Parathyroid adenoma (tissue), 2 donors: ENCODE measurements around the gene GPT2.
A peak's percentile ranks its signal among the peaks of the same experiment; 100 is the strongest.
"Not testable (repeated sequence)": the region's sequence is repeated elsewhere in the genome, so short reads cannot be mapped to it uniquely, and the experiment has no call there.

Experiments used
- H2AFZ ChIP-seq: fragments of 300-600 bp; sonication (generic); one replicate; pipeline ENCODE4 v1.7.0; 2017; ENCODE audit warnings: antibody characterized with exemption, mild to moderate bottlenecking
- H3K27ac ChIP-seq: fragments of 300-600 bp; sonication (generic); one replicate; pipeline ENCODE4 v1.7.0; 2017
- H3K27me3 ChIP-seq: fragments of 300-600 bp; sonication (generic); one replicate; pipeline ENCODE4 v1.7.0; 2017; ENCODE audit warnings: low read length; ENCODE audit not compliant: control insufficient read depth, insufficient read depth
- H3K36me3 ChIP-seq: fragments of 300-600 bp; sonication (generic); one replicate; pipeline ENCODE4 v1.7.0; 2017; ENCODE audit warnings: low read length; ENCODE audit not compliant: control insufficient read depth, insufficient read depth
- H3K4me1 ChIP-seq: fragments of 300-600 bp; sonication (generic); one replicate; pipeline ENCODE4 v1.7.0; 2017; ENCODE audit warnings: control low read depth
- H3K4me2 ChIP-seq: fragments of 300-600 bp; sonication (generic); one replicate; pipeline ENCODE4 v1.7.0; 2017; ENCODE audit warnings: low read length
- H3K4me3 ChIP-seq: fragments of 300-600 bp; sonication (generic); one replicate; pipeline ENCODE4 v1.7.0; 2017; ENCODE audit warnings: low read depth, low read length
- H3K79me2 ChIP-seq: fragments of 300-600 bp; sonication (generic); one replicate; pipeline ENCODE4 v1.7.0; 2017; ENCODE audit warnings: control low read depth
- H3K9ac ChIP-seq: fragments of 300-600 bp; sonication (generic); one replicate; pipeline ENCODE4 v1.7.0; 2017; ENCODE audit warnings: mild to moderate bottlenecking
- H3K9me3 ChIP-seq: fragments of 300-600 bp; sonication (generic); one replicate; pipeline ENCODE4 v1.7.0; 2017; ENCODE audit warnings: low read length; ENCODE audit not compliant: control insufficient read depth
- CTCF ChIP-seq: fragments of 300-600 bp; sonication (generic); IDR thresholded peaks from one replicate; pipeline ENCODE4 v1.7.0; 2017; ENCODE audit warnings: antibody characterized with exemption, mild to moderate bottlenecking
- donor health status: primary hyperparathyroidism.

Gene GPT2

GRCh38 chr16:46928811-46929210, 44.6 kb downstream of the GPT2 start:
- no peaks in the 10 kb centered on the region for H3K9me3 ChIP-seq
- no peak overlapping the region for H3K9ac ChIP-seq
- no peak overlapping the region for H2AFZ ChIP-seq
- no peaks in the 10 kb centered on the region for H3K79me2 ChIP-seq
- no peak overlapping the region for H3K4me2 ChIP-seq
- no peaks in the 10 kb centered on the region for H3K36me3 ChIP-seq
- H3K27ac ChIP-seq, result no peak overlapping the region
- no peaks in the 10 kb centered on the region for H3K27me3 ChIP-seq
- no peak for TF ChIP-seq CTCF
- no peak overlapping the region for H3K4me3 ChIP-seq
- H3K4me1 ChIP-seq, result peaks cover 3% of the 10 kb centered on the region

GRCh38 chr16:46929378-46930332, 45.5 kb downstream of the GPT2 start:
- Histone ChIP-seq H3K79me2 (no peaks in the 10 kb centered on the region), H2AFZ (no peak overlapping the region), H3K9me3 (no peaks in the 10 kb centered on the region), H3K9ac (no peak overlapping the region), H3K27me3 (no peaks in the 10 kb centered on the region), H3K4me1 (peaks cover 3% of the 10 kb centered on the region), H3K27ac (no peak overlapping the region), H3K4me3 (no peak overlapping the region), H3K4me2 (no peak overlapping the region), H3K36me3 (no peaks in the 10 kb centered on the region)
- peak; percentile 93 for TF ChIP-seq CTCF

GRCh38 chr16:46930861-46931260, 46.7 kb downstream of the GPT2 start:
- no peaks in the 10 kb centered on the region for H3K79me2 ChIP-seq
- no peak overlapping the region for H3K4me3 ChIP-seq
- no peaks in the 10 kb centered on the region for H3K36me3 ChIP-seq
- no peaks in the 10 kb centered on the region for H3K27me3 ChIP-seq
- H2AFZ ChIP-seq, result no peak overlapping the region
- H3K4me2 ChIP-seq, result no peak overlapping the region
- no peak for TF ChIP-seq CTCF
- H3K9ac ChIP-seq, result no peak overlapping the region
- H3K27ac ChIP-seq, result no peak overlapping the region
- peaks cover 3% of the 10 kb centered on the region for H3K4me1 ChIP-seq
- H3K9me3 ChIP-seq, result no peaks in the 10 kb centered on the region

- Histone ChIP-seq H3K79me2 (no peaks in the 10 kb centered on the region), H3K27me3 (no peaks in the 10 kb centered on the region), H3K4me2 (no peak overlapping the region), H3K9me3 (no peaks in the 10 kb centered on the region), H3K36me3 (no peaks in the 10 kb centered on the region), H3K27ac (no peak overlapping the region), H2AFZ (no peak overlapping the region), H3K9ac (no peak overlapping the region), H3K4me1 (peaks cover 3% of the 10 kb centered on the region), H3K4me3 (no peak overlapping the region)
- no peak for TF ChIP-seq CTCF
These were observed 48.6 kb downstream of the GPT2 start for GRCh38 chr16:46932802-46933201.

- no peaks in the 10 kb centered on the region for H3K4me1 ChIP-seq
- H3K79me2 ChIP-seq, result no peaks in the 10 kb centered on the region
- no peak overlapping the region for H3K9ac ChIP-seq
- no peaks in the 10 kb centered on the region for H3K36me3 ChIP-seq
- no peak overlapping the region for H3K27ac ChIP-seq
- no peak overlapping the region for H3K4me3 ChIP-seq
- no peak overlapping the region for H2AFZ ChIP-seq
- H3K9me3 ChIP-seq, result no peaks in the 10 kb centered on the region
- no peak overlapping the region for H3K4me2 ChIP-seq
- no peak for TF ChIP-seq CTCF
- no peaks in the 10 kb centered on the region for H3K27me3 ChIP-seq
These were observed 53.4 kb downstream of the GPT2 start for GRCh38 chr16:46937536-46937935.

GRCh38 chr16:46944713-46945112, 60.6 kb downstream of the GPT2 start:
- not testable (repeated sequence) for H3K79me2 ChIP-seq, H3K4me1 ChIP-seq, H3K27me3 ChIP-seq, H3K9ac ChIP-seq, H3K36me3 ChIP-seq, H3K4me2 ChIP-seq, H3K27ac ChIP-seq, H3K4me3 ChIP-seq, H3K9me3 ChIP-seq, H2AFZ ChIP-seq
